Upper lobe of left lung (tissue), 4 donors: ENCODE measurements around the gene UGT1A10.

Source experiments
- EP300 ChIP-seq, 4 donors: sonication (generic); formaldehyde crosslinking; IDR thresholded peaks; one replicate each; pipeline ENCODE4 v1.5.1; 2017; ENCODE audit warnings: antibody characterized with exemption in 4 of 4, control low read depth in 2 of 4
- POLR2A ChIP-seq, 4 donors: fragments of 450-650 bp; IDR thresholded peaks; one replicate each; pipeline ENCODE4 v1.5.1; 2016 to 2017; ENCODE audit warnings: antibody characterized with exemption in 4 of 4, mild to moderate bottlenecking in 2 of 4
- TF ChIP-seq, protein P1 (sequence below), 6 experiments: fragments of 450-650 bp in 4 of 6; fragments of 200-600 bp in 2 of 6; sonication (generic) in 2 of 6; IDR thresholded peaks; one replicate each; pipeline ENCODE4 v1.5.1; 2016 to 2019; ENCODE audit warnings: antibody characterized with exemption in 6 of 6

DNA sequence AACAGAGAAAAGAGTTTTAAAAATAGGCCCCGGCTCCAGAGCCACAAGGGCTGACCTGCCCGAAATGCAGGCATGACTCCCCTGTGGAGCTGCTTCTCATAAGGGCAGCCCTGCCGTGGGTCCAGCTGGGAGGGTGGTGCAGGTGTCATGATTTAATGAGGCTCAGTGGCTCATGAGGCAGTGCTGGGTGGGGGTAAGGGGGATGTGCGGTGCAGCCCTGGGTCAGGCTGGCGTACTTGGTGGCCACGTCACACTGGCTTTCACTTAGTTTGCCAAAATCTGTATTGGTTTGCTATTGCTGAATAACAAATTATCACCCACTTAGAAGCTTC, 184.5 kb downstream of the UGT1A10 start:
- TF ChIP-seq EP300 (IDR thresholded peaks at IDR 0.05) (no peak), POLR2A (IDR thresholded peaks at IDR 0.05) (no peak)
- TF ChIP-seq, protein P1, sequence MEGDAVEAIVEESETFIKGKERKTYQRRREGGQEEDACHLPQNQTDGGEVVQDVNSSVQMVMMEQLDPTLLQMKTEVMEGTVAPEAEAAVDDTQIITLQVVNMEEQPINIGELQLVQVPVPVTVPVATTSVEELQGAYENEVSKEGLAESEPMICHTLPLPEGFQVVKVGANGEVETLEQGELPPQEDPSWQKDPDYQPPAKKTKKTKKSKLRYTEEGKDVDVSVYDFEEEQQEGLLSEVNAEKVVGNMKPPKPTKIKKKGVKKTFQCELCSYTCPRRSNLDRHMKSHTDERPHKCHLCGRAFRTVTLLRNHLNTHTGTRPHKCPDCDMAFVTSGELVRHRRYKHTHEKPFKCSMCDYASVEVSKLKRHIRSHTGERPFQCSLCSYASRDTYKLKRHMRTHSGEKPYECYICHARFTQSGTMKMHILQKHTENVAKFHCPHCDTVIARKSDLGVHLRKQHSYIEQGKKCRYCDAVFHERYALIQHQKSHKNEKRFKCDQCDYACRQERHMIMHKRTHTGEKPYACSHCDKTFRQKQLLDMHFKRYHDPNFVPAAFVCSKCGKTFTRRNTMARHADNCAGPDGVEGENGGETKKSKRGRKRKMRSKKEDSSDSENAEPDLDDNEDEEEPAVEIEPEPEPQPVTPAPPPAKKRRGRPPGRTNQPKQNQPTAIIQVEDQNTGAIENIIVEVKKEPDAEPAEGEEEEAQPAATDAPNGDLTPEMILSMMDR (IDR thresholded peaks at IDR 0.05), result no peak
